HG03045 (cell line): Measurements from ENCODE around the gene NUF2.

Experiments
- ATAC-seq: cut with Tn5 transposase; IDR thresholded peaks from one replicate; pipeline ENCODE4 v1.9.1; 2021; ENCODE audit warnings: mild to moderate bottlenecking, moderate library complexity; ENCODE audit not compliant: unreplicated experiment

NUF2 gene

GRCh38 chr1:163399976-163400601, 78.3 kb downstream of the NUF2 start:
- no peak for ATAC-seq

DNA sequence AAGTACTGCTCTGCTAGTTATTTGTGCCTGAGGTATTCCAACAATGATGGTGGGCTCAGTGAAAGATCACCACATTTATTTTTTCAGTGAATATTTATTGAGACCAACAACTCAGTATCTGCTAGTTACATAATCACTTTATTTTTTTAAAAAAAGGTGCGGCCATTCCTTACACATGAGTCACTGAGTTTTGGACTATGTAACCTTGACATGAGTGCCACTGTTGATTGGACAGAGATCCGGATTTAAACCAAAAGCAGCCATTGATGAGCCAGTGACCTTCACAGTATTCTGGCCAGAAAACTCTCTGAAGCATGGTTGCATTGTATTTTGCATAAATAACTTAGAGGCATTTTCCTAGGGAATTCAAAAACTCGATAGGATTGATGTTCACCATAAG, 79.5 kb downstream of the NUF2 start:
- no peak for ATAC-seq
